Esophagus muscularis mucosa (tissue), 4 donors: Measurements from ENCODE around the gene CYP4F12.

Experiments
- EP300 ChIP-seq: sonication (generic); formaldehyde crosslinking; IDR thresholded peaks from one replicate; pipeline ENCODE4 v1.6.1; 2017; ENCODE audit warnings: antibody characterized with exemption
- POLR2A ChIP-seq: fragments of 450-650 bp; IDR thresholded peaks from one replicate; pipeline ENCODE4 v1.6.1; 2017; ENCODE audit warnings: antibody characterized with exemption, moderate library complexity, mild to moderate bottlenecking, low read depth
- TF ChIP-seq, protein P1 (sequence below), 3 experiments: fragments of 200-600 bp in 2 of 3; fragments of 450-650 bp in 1 of 3; sonication (generic) in 2 of 3; IDR thresholded peaks; one replicate each; pipeline ENCODE4 v1.5.1; 2017 to 2019; ENCODE audit warnings: antibody characterized with exemption in 3 of 3, mild to moderate bottlenecking in 2 of 3, moderate library complexity in 1 of 3

DNA sequence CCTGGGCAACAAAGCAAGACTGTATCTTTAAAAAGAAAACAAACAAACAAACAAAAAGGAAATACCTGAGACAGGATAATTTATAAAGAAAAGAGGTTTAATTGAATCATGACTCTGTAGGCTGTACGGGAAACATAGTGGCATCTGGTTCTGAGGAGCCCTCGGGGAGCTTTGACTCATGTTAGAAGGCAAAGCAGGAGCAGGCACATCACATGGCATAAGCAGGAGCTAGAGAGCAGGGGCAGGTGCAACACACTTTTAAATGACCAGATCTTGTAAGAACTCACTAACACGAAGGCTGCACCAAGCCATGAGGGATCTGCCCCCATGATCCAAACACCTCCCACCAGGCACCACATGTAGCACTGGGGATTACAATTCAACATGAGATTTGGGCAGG is 41.8 kb downstream of the CYP4F12 start:
- TF ChIP-seq EP300: no peak
- no peak for TF ChIP-seq POLR2A
- TF ChIP-seq, protein P1, sequence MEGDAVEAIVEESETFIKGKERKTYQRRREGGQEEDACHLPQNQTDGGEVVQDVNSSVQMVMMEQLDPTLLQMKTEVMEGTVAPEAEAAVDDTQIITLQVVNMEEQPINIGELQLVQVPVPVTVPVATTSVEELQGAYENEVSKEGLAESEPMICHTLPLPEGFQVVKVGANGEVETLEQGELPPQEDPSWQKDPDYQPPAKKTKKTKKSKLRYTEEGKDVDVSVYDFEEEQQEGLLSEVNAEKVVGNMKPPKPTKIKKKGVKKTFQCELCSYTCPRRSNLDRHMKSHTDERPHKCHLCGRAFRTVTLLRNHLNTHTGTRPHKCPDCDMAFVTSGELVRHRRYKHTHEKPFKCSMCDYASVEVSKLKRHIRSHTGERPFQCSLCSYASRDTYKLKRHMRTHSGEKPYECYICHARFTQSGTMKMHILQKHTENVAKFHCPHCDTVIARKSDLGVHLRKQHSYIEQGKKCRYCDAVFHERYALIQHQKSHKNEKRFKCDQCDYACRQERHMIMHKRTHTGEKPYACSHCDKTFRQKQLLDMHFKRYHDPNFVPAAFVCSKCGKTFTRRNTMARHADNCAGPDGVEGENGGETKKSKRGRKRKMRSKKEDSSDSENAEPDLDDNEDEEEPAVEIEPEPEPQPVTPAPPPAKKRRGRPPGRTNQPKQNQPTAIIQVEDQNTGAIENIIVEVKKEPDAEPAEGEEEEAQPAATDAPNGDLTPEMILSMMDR (IDR thresholded peaks at IDR 0.05): no peak
